Mammary epithelial cell (primary cell): Measurements from ENCODE around the gene DUSP6.

Source experiments
- CTCF ChIP-seq, 2 donors: IDR thresholded peaks in 1 of 2; conservative IDR thresholded peaks in 1 of 2; 2 replicates each; pipeline ENCODE4 v1.5.1; 2011 to 2012; ENCODE audit warnings: inconsistent platforms in 2 of 2, low read length in 2 of 2, mild to moderate bottlenecking in 2 of 2, control low read depth in 1 of 2, low read depth in 1 of 2; ENCODE audit not compliant: insufficient read depth in 1 of 2; ENCODE audit errors: extremely low read depth in 1 of 2
- EZH2 ChIP-seq: IDR thresholded peaks from 2 replicates; pipeline ENCODE4 v1.6.1; 2012; ENCODE audit warnings: low read length, inconsistent platforms, borderline replicate concordance

DNA sequence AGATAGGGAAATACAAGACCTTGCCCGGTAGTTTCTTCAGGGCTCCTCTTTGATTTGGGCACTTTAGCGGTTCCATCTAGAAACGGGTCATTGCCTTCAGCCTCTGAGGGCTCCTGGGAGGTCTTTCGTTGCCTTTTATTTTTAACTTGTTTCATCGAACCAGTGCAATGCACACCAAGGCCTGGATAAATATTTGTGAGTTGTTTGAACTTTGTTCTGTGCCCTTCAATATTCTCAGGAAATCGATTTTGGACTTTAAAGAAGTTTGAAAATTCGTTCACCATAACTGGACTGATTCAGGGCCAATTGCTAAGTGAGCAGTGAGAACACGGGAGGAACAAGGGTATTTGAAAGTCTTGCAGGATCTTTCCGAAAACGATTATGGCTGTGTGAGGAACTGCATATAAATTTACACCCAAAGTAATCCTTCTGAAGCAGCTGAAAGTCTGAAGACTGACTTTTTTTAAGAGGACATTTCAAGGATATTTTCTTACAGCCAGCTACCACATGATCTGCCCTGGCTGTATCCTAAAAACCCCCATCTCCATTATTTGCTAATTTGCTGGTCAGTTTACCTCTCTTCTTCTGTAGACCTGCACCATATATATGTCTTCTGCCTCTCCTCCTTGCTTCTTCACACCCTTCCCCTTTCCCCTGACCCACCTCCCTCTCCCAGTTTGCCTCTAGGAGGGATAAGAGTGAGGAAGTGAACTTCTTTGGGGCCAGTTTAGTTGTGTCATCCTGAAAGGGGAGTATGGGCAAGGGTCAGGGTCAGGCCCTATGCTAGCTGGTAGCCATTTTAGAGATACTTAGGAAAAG lies 8.0 kb downstream of the DUSP6 start:
- TF ChIP-seq CTCF (conservative IDR thresholded peaks at IDR 0.05 in 1 of 2, IDR thresholded peaks at IDR 0.05 in 1 of 2; ENCODE audit: extremely low read depth in 1 of 2, insufficient read depth in 1 of 2, low read depth in 1 of 2, low read length in 2 of 2) (no peak), EZH2 (no peak)
